OCI-LY1 (cell line): ENCODE results near the gene RAD52.

ENCODE experiments used
- H2AFZ ChIP-seq: fragments of 200-600 bp; sonication (generic), shearing (Covaris generic); 2 replicates; pipeline ENCODE4 v1.6.0; 2014; ENCODE audit warnings: antibody characterized with exemption, mild to moderate bottlenecking, low read length
- H3F3A ChIP-seq: fragments of 200-600 bp; sonication (generic), shearing (Covaris generic); 2 replicates; pipeline ENCODE4 v1.6.0; 2014; ENCODE audit warnings: mild to moderate bottlenecking, antibody characterized with exemption, low read length, moderate library complexity; ENCODE audit not compliant: insufficient read depth
- H3K27ac ChIP-seq: fragments of 200-600 bp; sonication (generic); 2 replicates; pipeline ENCODE4 v1.5.1; 2014; ENCODE audit warnings: low read length, mixed run types, mild to moderate bottlenecking, low read depth; ENCODE audit not compliant: poor library complexity, severe bottlenecking
- H3K27me3 ChIP-seq: fragments of 200-600 bp; sonication (generic); 2 replicates; pipeline ENCODE4 v1.6.0; 2014; ENCODE audit warnings: antibody characterized with exemption, mild to moderate bottlenecking, low read length, moderate library complexity; ENCODE audit not compliant: insufficient read depth
- H3K36me3 ChIP-seq: fragments of 200-600 bp; sonication (generic); 2 replicates; pipeline ENCODE4 v1.6.1; 2014; ENCODE audit warnings: mild to moderate bottlenecking, antibody characterized with exemption, low read length, moderate library complexity, mixed read lengths; ENCODE audit not compliant: insufficient read depth
- H3K4me1 ChIP-seq: fragments of 200-600 bp; sonication (generic); 2 replicates; pipeline ENCODE4 v1.5.1; 2014; ENCODE audit warnings: mild to moderate bottlenecking, low read length, moderate library complexity; ENCODE audit not compliant: insufficient read depth, severe bottlenecking
- H3K4me2 ChIP-seq: fragments of 200-600 bp; sonication (generic), shearing (Covaris generic); 2 replicates; pipeline ENCODE4 v1.6.1; 2014; ENCODE audit warnings: low read length
- H3K4me3 ChIP-seq: fragments of 200-600 bp; sonication (generic); 2 replicates; pipeline ENCODE4 v1.5.1; 2014; ENCODE audit warnings: low read length, low read depth, mild to moderate bottlenecking, mixed read lengths; ENCODE audit not compliant: poor library complexity, severe bottlenecking
- H3K79me2 ChIP-seq: fragments of 200-600 bp; shearing (Covaris generic); 2 replicates; pipeline ENCODE4 v1.6.1; 2016; ENCODE audit warnings: mixed run types, low read length, mixed read lengths; ENCODE audit not compliant: insufficient read depth
- H3K9ac ChIP-seq: fragments of 200-600 bp; sonication (generic), shearing (Covaris generic); 2 replicates; pipeline ENCODE4 v1.6.1; 2014; ENCODE audit warnings: mild to moderate bottlenecking, low read length, mixed read lengths
- H3K9me2 ChIP-seq: fragments of 200-600 bp; sonication (generic), shearing (Covaris generic); 2 replicates; pipeline ENCODE4 v1.6.1; 2014; ENCODE audit warnings: low read depth, mild to moderate bottlenecking, low read length, mixed read lengths
- H3K9me3 ChIP-seq: fragments of 200-600 bp; shearing (Covaris generic); 2 replicates; pipeline ENCODE4 v1.6.1; 2014; ENCODE audit warnings: low read length, mixed read lengths
- H4K20me1 ChIP-seq: fragments of 200-600 bp; sonication (generic), shearing (Covaris generic); 2 replicates; pipeline ENCODE4 v1.6.0; 2016; ENCODE audit warnings: mild to moderate bottlenecking, low read length; ENCODE audit not compliant: insufficient read depth
- EZH2 ChIP-seq: fragments of 200-600 bp; sonication (generic), shearing (Covaris generic); IDR thresholded peaks from 2 replicates; pipeline ENCODE4 v1.8.0; 2017; ENCODE audit warnings: borderline replicate concordance, mixed run types, mild to moderate bottlenecking, antibody characterized with exemption, low read length, moderate library complexity, mixed read lengths
- TF ChIP-seq, protein P1 (sequence below): fragments of 200-600 bp; sonication (generic), shearing (Covaris generic); IDR thresholded peaks from 2 replicates; pipeline ENCODE4 v1.5.1; 2017; ENCODE audit warnings: mild to moderate bottlenecking, antibody characterized with exemption, low read length, moderate library complexity, mixed read lengths

Gene RAD52

GRCh38 chr12:990661-991349 is 41.3 kb upstream of the RAD52 start, which contains the start of gene ERC1:
Gene ERC1 (plus strand): TSS chr12:991223. CDS start chr12:1027904, 36,681 bp downstream.
- H3K4me2 ChIP-seq: peak within 1 kb of the TSS; percentile 91
- peak within 1 kb of the TSS; percentile 86 for H2AFZ ChIP-seq
- TF ChIP-seq EZH2: no peak
- TF ChIP-seq, protein P1, sequence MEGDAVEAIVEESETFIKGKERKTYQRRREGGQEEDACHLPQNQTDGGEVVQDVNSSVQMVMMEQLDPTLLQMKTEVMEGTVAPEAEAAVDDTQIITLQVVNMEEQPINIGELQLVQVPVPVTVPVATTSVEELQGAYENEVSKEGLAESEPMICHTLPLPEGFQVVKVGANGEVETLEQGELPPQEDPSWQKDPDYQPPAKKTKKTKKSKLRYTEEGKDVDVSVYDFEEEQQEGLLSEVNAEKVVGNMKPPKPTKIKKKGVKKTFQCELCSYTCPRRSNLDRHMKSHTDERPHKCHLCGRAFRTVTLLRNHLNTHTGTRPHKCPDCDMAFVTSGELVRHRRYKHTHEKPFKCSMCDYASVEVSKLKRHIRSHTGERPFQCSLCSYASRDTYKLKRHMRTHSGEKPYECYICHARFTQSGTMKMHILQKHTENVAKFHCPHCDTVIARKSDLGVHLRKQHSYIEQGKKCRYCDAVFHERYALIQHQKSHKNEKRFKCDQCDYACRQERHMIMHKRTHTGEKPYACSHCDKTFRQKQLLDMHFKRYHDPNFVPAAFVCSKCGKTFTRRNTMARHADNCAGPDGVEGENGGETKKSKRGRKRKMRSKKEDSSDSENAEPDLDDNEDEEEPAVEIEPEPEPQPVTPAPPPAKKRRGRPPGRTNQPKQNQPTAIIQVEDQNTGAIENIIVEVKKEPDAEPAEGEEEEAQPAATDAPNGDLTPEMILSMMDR: peak; percentile 22; the same call in 1 of the 2 replicates
- peak within 1 kb of the TSS; percentile 82 for H3K9ac ChIP-seq
- no peaks in the 10 kb centered on the region for H4K20me1 ChIP-seq
- H3K9me3 ChIP-seq: no peaks in the 10 kb centered on the region
- 0 out of 2 replicates have a peak, but pooled peaks cover 7% of the 10 kb centered on the region for H3F3A ChIP-seq
- H3K4me3 ChIP-seq: peak within 1 kb of the TSS; percentile 78
- no peaks in the 10 kb centered on the region; the same call in 1 of the 2 replicates for H3K36me3 ChIP-seq
- H3K27me3 ChIP-seq: no peaks in the 10 kb centered on the region
- H3K9me2 ChIP-seq: no peaks in the 10 kb centered on the region
- H3K27ac ChIP-seq: peak within 1 kb of the TSS; percentile 19
- H3K79me2 ChIP-seq: 0 out of 2 replicates have a peak, but pooled peaks cover 5% of the 10 kb centered on the region
- H3K4me1 ChIP-seq: peaks cover 32% of the 10 kb centered on the region

GRCh38 chr12:989751-990660 is 40.5 kb upstream of the RAD52 start:
- Histone ChIP-seq H3K36me3 (no peaks in the 10 kb centered on the region; the same call in 1 of the 2 replicates), H4K20me1 (no peaks in the 10 kb centered on the region), H3K4me2 (peak overlapping the region; percentile 91), H3K27ac (peak overlapping the region; percentile 19), H3K9me2 (no peaks in the 10 kb centered on the region), H2AFZ (peak overlapping the region; percentile 86), H3K79me2 (0 out of 2 replicates have a peak, but pooled peaks cover 5% of the 10 kb centered on the region), H3K4me3 (peak overlapping the region; percentile 78), H3K9ac (peak overlapping the region; percentile 82), H3K27me3 (no peaks in the 10 kb centered on the region), H3K4me1 (peaks cover 32% of the 10 kb centered on the region), H3K9me3 (no peaks in the 10 kb centered on the region), H3F3A (0 out of 2 replicates have a peak, but pooled peaks cover 7% of the 10 kb centered on the region)
- TF ChIP-seq EZH2: no peak
- TF ChIP-seq, protein P1: no peak

DNA sequence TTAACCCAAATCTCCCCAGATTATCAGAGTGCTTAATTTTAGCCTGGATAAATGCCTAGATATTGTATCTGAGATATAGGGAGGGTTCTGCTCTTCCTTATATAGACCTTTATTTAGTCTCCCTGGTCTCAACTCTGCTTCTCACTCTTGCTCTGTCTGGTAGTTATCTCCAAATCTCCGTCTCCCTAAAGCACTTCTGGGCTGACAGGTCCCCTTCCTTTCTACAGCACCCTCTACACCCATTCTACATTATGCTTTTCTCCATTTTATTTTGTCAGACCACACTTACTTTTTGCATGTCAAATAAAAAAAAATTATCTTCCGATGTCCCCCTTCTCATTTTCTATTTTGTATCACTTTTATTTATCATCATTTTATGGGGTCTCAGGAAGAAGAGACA is 39.6 kb upstream of the RAD52 start:
- Histone ChIP-seq H3K9ac (no peak overlapping the region; the same call in 1 of the 2 replicates), H3F3A (0 out of 2 replicates have a peak, but pooled peaks cover 7% of the 10 kb centered on the region), H3K79me2 (0 out of 2 replicates have a peak, but pooled peaks cover 1% of the 10 kb centered on the region), H3K27me3 (no peaks in the 10 kb centered on the region), H3K36me3 (no peaks in the 10 kb centered on the region; the same call in 1 of the 2 replicates), H3K9me2 (no peaks in the 10 kb centered on the region), H3K4me3 (no peak overlapping the region), H3K27ac (no peak overlapping the region), H3K4me1 (peaks cover 32% of the 10 kb centered on the region), H2AFZ (no peak overlapping the region), H4K20me1 (no peaks in the 10 kb centered on the region), H3K9me3 (no peaks in the 10 kb centered on the region), H3K4me2 (peak overlapping the region; percentile 91; the same call in 1 of the 2 replicates)
- TF ChIP-seq, protein P1: no peak
- TF ChIP-seq EZH2: no peak
